ENCODE results near the gene GRHPR.

GRHPR gene

DNA sequence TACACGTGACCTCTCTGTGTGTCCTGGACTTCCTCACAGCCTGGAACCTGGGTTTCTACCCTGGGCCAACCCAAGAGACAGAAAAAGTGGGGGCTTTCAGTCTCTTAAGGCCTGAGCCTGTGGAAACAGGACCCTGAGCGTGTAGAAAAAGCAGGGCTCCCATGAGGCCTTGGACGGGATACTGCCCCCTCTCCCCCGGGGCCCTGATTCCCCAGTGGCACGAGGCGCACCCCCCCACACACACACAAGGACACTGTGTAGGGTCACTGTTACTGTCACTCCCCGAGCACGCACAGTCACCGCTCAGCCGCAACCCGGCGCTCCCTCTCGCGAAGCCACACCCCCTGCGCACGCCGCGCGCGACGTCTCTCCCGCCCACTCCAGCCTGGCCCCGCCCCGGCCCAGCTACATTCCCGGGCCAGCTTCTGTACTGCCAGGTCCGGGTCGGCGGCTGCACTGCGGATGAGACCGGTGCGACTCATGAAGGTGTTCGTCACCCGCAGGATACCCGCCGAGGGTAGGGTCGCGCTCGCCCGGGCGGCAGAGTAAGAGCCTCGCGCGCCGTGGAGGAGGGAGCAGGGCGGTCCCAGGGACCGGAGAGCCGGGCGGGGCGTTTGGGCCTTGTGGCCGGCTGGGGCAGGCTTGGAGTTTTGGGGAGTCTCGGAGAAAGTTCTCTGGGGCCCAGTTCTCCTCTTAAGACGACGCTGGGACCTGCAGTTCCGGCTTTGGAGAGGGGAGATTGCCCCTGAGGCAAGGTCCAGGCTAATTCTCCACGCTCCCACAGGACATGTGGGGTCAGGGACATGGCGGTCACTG, at the start of gene GRHPR:
Gene GRHPR (plus strand): TSS at position 408 of the 816 bp plus-strand sequence. CDS start 55 bp downstream, at position 463.
- DNase-seq (ENCODE audit: extremely low read depth, low read depth) = peak; percentile 25

DNA sequence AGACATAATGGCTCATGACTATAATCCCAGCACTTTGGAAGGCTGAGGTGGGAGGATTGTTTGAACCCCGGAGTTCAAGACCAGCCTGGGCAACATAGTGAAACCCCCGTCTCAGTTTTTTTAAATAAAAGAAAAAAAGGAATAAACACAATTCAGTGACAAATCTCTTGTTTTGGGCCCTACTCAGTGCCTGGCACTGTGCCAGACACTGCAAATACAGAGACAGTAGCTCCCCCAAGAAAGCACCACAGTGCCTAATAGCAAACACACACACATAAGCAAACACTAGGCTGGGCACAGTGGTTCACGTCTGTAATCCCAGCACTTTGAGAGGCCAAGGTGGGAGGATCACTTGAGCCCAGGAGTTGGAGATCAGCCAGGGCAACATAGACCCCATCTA, 49.7 kb upstream of the GRHPR start:
- no peak overlapping the region for H3K4me3 ChIP-seq (replicated peaks; ENCODE audit: low read depth, low read length)
- TF ChIP-seq, protein P1, sequence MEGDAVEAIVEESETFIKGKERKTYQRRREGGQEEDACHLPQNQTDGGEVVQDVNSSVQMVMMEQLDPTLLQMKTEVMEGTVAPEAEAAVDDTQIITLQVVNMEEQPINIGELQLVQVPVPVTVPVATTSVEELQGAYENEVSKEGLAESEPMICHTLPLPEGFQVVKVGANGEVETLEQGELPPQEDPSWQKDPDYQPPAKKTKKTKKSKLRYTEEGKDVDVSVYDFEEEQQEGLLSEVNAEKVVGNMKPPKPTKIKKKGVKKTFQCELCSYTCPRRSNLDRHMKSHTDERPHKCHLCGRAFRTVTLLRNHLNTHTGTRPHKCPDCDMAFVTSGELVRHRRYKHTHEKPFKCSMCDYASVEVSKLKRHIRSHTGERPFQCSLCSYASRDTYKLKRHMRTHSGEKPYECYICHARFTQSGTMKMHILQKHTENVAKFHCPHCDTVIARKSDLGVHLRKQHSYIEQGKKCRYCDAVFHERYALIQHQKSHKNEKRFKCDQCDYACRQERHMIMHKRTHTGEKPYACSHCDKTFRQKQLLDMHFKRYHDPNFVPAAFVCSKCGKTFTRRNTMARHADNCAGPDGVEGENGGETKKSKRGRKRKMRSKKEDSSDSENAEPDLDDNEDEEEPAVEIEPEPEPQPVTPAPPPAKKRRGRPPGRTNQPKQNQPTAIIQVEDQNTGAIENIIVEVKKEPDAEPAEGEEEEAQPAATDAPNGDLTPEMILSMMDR (IDR thresholded peaks at IDR 0.05; ENCODE audit: low read depth, low read length, missing control alignments) = no peak
- DNase-seq (ENCODE audit: extremely low read depth, low read depth) = no peak

More for the DNA sequence above, at the start of gene GRHPR:
- TF ChIP-seq, protein P1 (IDR thresholded peaks at IDR 0.05; ENCODE audit: low read depth, low read length, missing control alignments) = no peak
- H3K4me3 ChIP-seq (replicated peaks; ENCODE audit: low read depth, low read length) = peak within 1 kb of the TSS; percentile 83

DNA sequence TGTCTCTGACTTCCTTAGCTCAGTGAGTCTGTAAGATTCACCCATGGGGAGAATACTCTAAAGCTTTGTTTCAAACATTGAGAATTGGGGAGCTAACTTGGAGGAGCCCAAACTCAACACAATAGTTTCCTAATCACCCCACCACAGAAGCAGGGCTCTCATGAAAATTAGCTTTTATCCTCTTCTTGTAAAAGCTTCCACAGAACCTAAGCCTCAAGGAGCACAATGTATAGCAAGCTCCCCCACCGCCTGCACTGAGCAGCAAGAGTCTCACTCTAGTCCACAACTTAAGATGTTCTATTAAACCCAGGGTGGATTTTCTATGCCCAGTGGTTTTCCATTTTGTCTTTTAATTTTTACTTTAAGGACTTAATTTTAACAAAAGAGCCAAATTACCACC, 48.9 kb upstream of the GRHPR start:
- no peak overlapping the region for H3K4me3 ChIP-seq (replicated peaks; ENCODE audit: low read depth, low read length)
- TF ChIP-seq, protein P1 (IDR thresholded peaks at IDR 0.05; ENCODE audit: low read depth, low read length, missing control alignments) = no peak
- no peak for DNase-seq (ENCODE audit: extremely low read depth, low read depth)

DNA sequence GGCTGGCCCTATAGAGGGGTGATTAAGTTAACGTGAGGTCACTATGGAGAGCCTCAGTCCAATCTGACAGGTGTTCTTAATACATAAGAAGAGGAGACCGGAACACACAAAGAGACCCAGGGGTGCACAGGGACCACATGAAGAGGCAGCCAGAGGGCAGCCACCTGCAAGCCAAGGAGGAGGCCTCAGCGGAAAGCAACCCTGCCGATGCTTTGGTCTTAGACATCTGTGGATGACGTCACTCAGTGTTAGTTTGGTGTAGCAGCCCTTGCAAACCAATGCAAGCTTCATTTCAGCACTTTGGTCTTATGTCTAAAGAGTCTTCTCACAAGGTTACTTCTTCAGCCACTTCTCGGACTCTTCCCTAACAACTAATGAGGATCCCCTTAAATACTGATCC, 47.6 kb upstream of the GRHPR start:
- H3K4me3 ChIP-seq (replicated peaks; ENCODE audit: low read depth, low read length) = no peak overlapping the region
- DNase-seq (ENCODE audit: extremely low read depth, low read depth) = no peak
- TF ChIP-seq, protein P1 (IDR thresholded peaks at IDR 0.05; ENCODE audit: low read depth, low read length, missing control alignments) = no peak

DNA sequence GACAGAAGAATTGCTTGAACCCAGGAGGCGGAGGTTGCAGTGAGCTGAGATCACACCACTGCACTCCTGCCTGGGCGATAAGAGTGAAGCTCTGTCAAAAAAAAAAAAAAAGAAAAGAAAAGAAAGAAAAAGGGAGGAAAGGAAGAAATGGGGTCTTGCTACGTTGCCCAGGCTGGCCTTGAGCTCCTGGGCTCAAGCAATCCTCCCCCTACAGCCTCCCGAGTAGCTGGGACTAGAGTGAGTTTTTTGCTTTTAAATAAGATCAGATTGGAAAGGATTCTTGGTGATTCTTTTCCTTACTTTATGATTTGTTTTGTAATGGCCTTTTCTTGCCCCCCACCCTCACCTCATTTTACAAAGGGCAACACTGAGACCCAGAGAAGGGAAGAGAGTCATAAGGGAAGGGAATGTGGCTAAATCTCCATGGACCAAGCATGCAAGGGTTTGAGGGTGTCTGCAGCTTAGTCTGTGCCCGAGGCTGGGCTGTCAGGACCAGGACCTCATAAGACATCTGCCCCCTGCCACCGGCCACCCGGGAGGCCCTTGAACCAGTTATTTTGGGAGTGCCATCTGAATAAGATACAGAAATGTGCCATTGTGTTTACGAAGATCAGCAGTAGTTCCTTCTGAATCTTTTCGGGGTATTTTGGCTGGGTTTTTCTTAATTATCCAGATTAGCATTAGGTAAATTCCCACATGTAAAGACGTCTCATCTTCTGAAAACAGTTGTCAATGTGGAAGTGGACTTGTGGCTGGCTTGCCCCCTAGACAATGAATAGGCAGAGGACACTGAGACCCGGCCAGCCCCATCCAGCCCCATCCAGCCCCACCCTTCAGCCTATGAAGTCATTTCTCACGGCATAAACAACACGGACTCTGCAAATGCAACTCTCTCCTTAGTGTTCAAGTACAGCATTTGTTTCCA, 44.5 kb upstream of the GRHPR start:
- DNase-seq (ENCODE audit: extremely low read depth, low read depth) = no peak
- H3K4me3 ChIP-seq (replicated peaks; ENCODE audit: low read depth, low read length) = no peak overlapping the region
- TF ChIP-seq, protein P1 (IDR thresholded peaks at IDR 0.05; ENCODE audit: low read depth, low read length, missing control alignments) = no peak

DNA sequence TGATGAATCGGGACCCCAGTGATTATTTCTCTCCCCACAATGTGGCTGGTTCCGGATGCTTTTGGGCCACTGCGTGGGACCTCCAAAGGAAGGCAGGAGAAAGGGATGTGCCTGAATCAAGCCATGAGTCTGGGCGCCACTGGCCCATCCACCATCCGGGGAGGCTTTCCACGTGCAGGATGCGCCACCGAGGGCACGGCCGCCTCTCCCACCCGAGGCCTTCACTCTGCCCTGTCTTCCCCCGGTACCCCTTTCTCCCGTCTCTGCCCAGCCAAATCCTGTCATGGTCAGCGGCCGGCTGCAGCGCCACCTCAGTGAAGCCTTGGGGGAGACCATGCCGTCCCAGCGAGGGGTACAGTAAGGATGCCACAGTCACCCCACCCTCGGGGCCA, 43.9 kb upstream of the GRHPR start:
- DNase-seq (ENCODE audit: extremely low read depth, low read depth) = no peak
- TF ChIP-seq, protein P1 (IDR thresholded peaks at IDR 0.05; ENCODE audit: low read depth, low read length, missing control alignments) = no peak

More for the DNA sequence above, 43.9 kb upstream of the GRHPR start:
- no peak overlapping the region for H3K4me3 ChIP-seq (replicated peaks; ENCODE audit: low read depth, low read length)

Data from HFF-Myc (cell line).